ENCODE results near the gene TMEM126A. TPM values are rescaled to one million over a fixed set of nuclear protein-coding genes. Genes with fewer than 3 reads are reported as not detected.

Gene TMEM126A
- total and polyA plus RNA-seq, 8 donors: 5.8 to 63.6 (median 37.5) TPM; not detected in 1

- H3K27me3 ChIP-seq: no peaks in the 10 kb centered on the region
- H3K27ac ChIP-seq: peak overlapping the region in 2 of 5 donors; percentile 9 to 98
- no peaks in the 10 kb centered on the region for H3K9me3 ChIP-seq
- intact Hi-C loops (cut with DNase I; ENCODE audit: low total_unique reads): no loop called here
- no peak for DNase-seq
- 2 to 8% (median 5%) methylated on average over 4 of the region's 4 CpGs for WGBS, 5 donors
- peak overlapping the region; percentile 75 to 88 (median 82) for H3K4me3 ChIP-seq
- peaks cover 11 to 78% (median 68%) of the 10 kb centered on the region in 4 donors for H3K4me1 ChIP-seq
- TF ChIP-seq POLR2AphosphoS5 (IDR thresholded peaks at IDR 0.05) (no peak), EP300 (IDR thresholded peaks at IDR 0.05) (no peak), POLR2A (IDR thresholded peaks at IDR 0.05) (no peak)
- TF ChIP-seq, protein P1, sequence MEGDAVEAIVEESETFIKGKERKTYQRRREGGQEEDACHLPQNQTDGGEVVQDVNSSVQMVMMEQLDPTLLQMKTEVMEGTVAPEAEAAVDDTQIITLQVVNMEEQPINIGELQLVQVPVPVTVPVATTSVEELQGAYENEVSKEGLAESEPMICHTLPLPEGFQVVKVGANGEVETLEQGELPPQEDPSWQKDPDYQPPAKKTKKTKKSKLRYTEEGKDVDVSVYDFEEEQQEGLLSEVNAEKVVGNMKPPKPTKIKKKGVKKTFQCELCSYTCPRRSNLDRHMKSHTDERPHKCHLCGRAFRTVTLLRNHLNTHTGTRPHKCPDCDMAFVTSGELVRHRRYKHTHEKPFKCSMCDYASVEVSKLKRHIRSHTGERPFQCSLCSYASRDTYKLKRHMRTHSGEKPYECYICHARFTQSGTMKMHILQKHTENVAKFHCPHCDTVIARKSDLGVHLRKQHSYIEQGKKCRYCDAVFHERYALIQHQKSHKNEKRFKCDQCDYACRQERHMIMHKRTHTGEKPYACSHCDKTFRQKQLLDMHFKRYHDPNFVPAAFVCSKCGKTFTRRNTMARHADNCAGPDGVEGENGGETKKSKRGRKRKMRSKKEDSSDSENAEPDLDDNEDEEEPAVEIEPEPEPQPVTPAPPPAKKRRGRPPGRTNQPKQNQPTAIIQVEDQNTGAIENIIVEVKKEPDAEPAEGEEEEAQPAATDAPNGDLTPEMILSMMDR (IDR thresholded peaks at IDR 0.05): no peak
- peaks cover 0 to 50% (median 33%) of the 10 kb centered on the region in 4 donors for H3K36me3 ChIP-seq
Observed at GRCh38 chr11:85661972-85662664, 14.4 kb downstream of the TMEM126A start.

GRCh38 chr11:85663080-85663752, 15.4 kb downstream of the TMEM126A start:
- intact Hi-C loops (cut with DNase I; ENCODE audit: low total_unique reads): no loop called here
- Histone ChIP-seq H3K4me3 (peak overlapping the region; percentile 75 to 88 (median 82)), H3K4me1 (peaks cover 12 to 70% (median 59%) of the 10 kb centered on the region in 4 donors), H3K9me3 (no peaks in the 10 kb centered on the region), H3K27ac (peak overlapping the region in 4 of 5 donors; percentile 95 to 99 (median 98)), H3K36me3 (peaks cover 0 to 39% (median 22%) of the 10 kb centered on the region in 4 donors), H3K27me3 (no peaks in the 10 kb centered on the region)
- TF ChIP-seq EP300 (IDR thresholded peaks at IDR 0.05): no peak
- no peak for TF ChIP-seq POLR2A (IDR thresholded peaks at IDR 0.05)
- TF ChIP-seq POLR2AphosphoS5 (IDR thresholded peaks at IDR 0.05): no peak
- TF ChIP-seq, protein P1 (IDR thresholded peaks at IDR 0.05): no peak
- no peak for DNase-seq
- 0 to 4% (median 3%) methylated on average over 10 of the region's 10 CpGs for WGBS, 5 donors

- peak in 2 of 3 donors; percentile 45 to 69 for TF ChIP-seq POLR2AphosphoS5 (IDR thresholded peaks at IDR 0.05)
- TF ChIP-seq POLR2A (IDR thresholded peaks at IDR 0.05): peak in 1 of 4 donors; percentile 43
- TF ChIP-seq EP300 (IDR thresholded peaks at IDR 0.05): no peak
- TF ChIP-seq, protein P1 (IDR thresholded peaks at IDR 0.05): peak in 5 of 7 experiments; percentile 56 to 66 (median 57)
- intact Hi-C loops (cut with DNase I; ENCODE audit: low total_unique reads): no loop called here
- DNase-seq: peak; percentile 88 to 94
- H3K4me3 ChIP-seq: peak overlapping the region; percentile 75 to 88 (median 82)
- peaks cover 8 to 62% (median 52%) of the 10 kb centered on the region in 4 donors for H3K4me1 ChIP-seq
- peaks cover 0 to 34% (median 17%) of the 10 kb centered on the region in 4 donors for H3K36me3 ChIP-seq
- no peaks in the 10 kb centered on the region for H3K27me3 ChIP-seq
- peak overlapping the region; percentile 95 to 99 (median 98) for H3K27ac ChIP-seq
- 0% methylated on average over 59 to 73 of the region's 73 CpGs for WGBS, 5 donors
- no peaks in the 10 kb centered on the region for H3K9me3 ChIP-seq
Observed at GRCh38 chr11:85663753-85664614, 16.2 kb downstream of the TMEM126A start.
